Vagina (tissue), 2 donors: ENCODE measurements around the gene MYO9A.

Source experiments
- CTCF ChIP-seq, 3 experiments: fragments of 450-650 bp in 2 of 3; fragments of 200-600 bp in 1 of 3; sonication (generic) in 1 of 3; IDR thresholded peaks; one replicate each; pipeline ENCODE4 v1.5.1; 2017 to 2019; ENCODE audit warnings: antibody characterized with exemption in 3 of 3, mild to moderate bottlenecking in 2 of 3, moderate library complexity in 2 of 3
- POLR2AphosphoS5 ChIP-seq, 2 donors: sonication (generic); formaldehyde crosslinking; IDR thresholded peaks; one replicate each; pipeline ENCODE4 v1.9.0; 2017; ENCODE audit warnings: antibody characterized with exemption in 2 of 2, mild to moderate bottlenecking in 2 of 2, low read depth in 1 of 2; ENCODE audit not compliant: insufficient read depth in 1 of 2

GRCh38 chr15:72096796-72097195, 21.2 kb downstream of the MYO9A start:
- no peak for TF ChIP-seq POLR2AphosphoS5 (IDR thresholded peaks at IDR 0.05; ENCODE audit: insufficient read depth in 1 of 2, low read depth in 1 of 2)
- TF ChIP-seq CTCF (IDR thresholded peaks at IDR 0.05), result no peak
